Measurements from ENCODE around the gene PNKD. TPM values are rescaled to one million over a fixed set of nuclear protein-coding genes. Genes with fewer than 3 reads are reported as not detected.

The PNKD gene
- total and polyA plus RNA-seq, 10 of the 15 experiments (the other 5 are each of a cell fraction or from before 2014, with no cell fraction given), result 27.2 to 106 (median 61.3) TPM

DNA sequence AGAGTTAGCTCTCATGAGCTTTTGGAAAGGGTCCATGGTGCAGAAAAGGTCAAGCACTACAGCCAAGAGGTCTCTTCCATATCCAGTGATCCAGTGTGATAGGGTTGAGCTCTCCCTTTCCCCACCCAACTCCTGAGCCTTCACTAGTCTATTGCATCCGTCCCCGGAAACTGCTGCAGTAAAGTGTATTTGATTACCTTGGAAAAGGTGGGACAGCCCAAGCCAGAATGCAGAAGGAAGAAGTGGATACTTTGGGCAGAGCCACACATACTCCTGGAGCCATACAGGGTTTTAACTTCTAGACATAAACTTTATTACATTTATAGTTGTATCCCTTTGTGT, 3.6 kb downstream of the PNKD start:
- SMC1A ChIA-PET (ENCODE audit: uncharacterized antibody, unreplicated experiment), result interaction anchor here (1.1 to 7.6 kb wide), 7 partner anchors 14 to 120 kb away, joined by 4 to 194 read pairs (median 18); partner anchors contain the start of gene TMBIM1
- Histone ChIP-seq H2AFZ (ENCODE audit: control insufficient read depth, low read depth, low read length) (no peak overlapping the region), H3K4me2 (ENCODE audit: control insufficient read depth, insufficient read depth) (no peak overlapping the region), H3K27ac (ENCODE audit: control insufficient read depth, insufficient read depth) (no peak overlapping the region), H3K27me3 (replicated peaks in 1 of 2; ENCODE audit: control insufficient read depth in 2 of 2, insufficient read depth in 2 of 2, low read length in 1 of 2) (no peaks in the 10 kb centered on the region), H3K9me3 (replicated peaks; ENCODE audit: control insufficient read depth, insufficient read depth, low read length) (no peaks in the 10 kb centered on the region), H3K36me3 (ENCODE audit: control insufficient read depth in 2 of 2, insufficient read depth in 2 of 2, low read length in 1 of 2) (peaks cover 25 to 28% of the 10 kb centered on the region in 2 experiments), H3K4me1 (ENCODE audit: control insufficient read depth, insufficient read depth, low read length) (peaks cover 17% of the 10 kb centered on the region), H3K4me3 (no peak overlapping the region), H4K20me1 (ENCODE audit: control insufficient read depth, insufficient read depth) (no peaks in the 10 kb centered on the region), H3K9ac (ENCODE audit: control insufficient read depth, insufficient read depth, low read length) (no peak overlapping the region), H3K79me2 (ENCODE audit: control insufficient read depth, insufficient read depth, low read length) (peaks cover 19% of the 10 kb centered on the region)
- BruUV-seq (replicated peaks), result no TSS peak
- RAD21 ChIA-PET (ENCODE audit: unreplicated experiment), result interaction anchor here (0.7 to 7.3 kb wide), 11 partner anchors 11 to 386 kb away, joined by 3 to 141 read pairs (median 4); partner anchors contain the start of genes CATIP and TMBIM1
- POLR2A ChIA-PET, result interaction anchor here (1.0 to 6.8 kb wide), 4 partner anchors 12 to 123 kb away, joined by 3 to 84 read pairs (median 16); partner anchors contain the start of gene TMBIM1
- ATAC-seq, result no peak
- no peak for DNase-seq (ENCODE audit: low read depth, low spot score)
- WGBS (ENCODE audit: insufficient coverage, insufficient replicate concordance, low lambda C conversion rate, missing lambda C conversion rate), result 100% methylated on average over 2 of the region's 2 CpGs
- intact Hi-C loops (cut with micrococcal nuclease; ENCODE audit: unreplicated experiment), result loop anchor here (2.0 to 5.0 kb wide), 3 partner anchors 13 to 293 kb away; partner anchors contain the start of genes CNOT9 and USP37
- no peak for FAIRE-seq
- CTCF ChIA-PET, result interaction anchor here (1.4 to 7.0 kb wide), 8 partner anchors 11 to 242 kb away, joined by 3 to 154 read pairs (median 30); partner anchors contain the start of genes CATIP and TMBIM1
- in situ Hi-C loops (cut with MboI), result no loop called here
- no peak for TF ChIP-seq HSF1 (IDR thresholded peaks at IDR 0.05; ENCODE audit: low read depth, low read length)
- no peak for TF ChIP-seq CHD1 (IDR thresholded peaks at IDR 0.05; ENCODE audit: low read depth, low read length)
- TF ChIP-seq ATF7 (IDR thresholded peaks at IDR 0.05; ENCODE audit: low read depth), result no peak
- no peak for TF ChIP-seq RUNX3 (IDR thresholded peaks at IDR 0.05; ENCODE audit: low read length)
- TF ChIP-seq KLF5 (IDR thresholded peaks at IDR 0.05; ENCODE audit: partially characterized antibody), result no peak
- no peak for TF ChIP-seq PRDM15 (CRISPR knock-in tag; IDR thresholded peaks at IDR 0.05)
- no peak for TF ChIP-seq ASH2L (IDR thresholded peaks at IDR 0.05; ENCODE audit: borderline replicate concordance, low read depth)
- no peak for TF ChIP-seq FOS (IDR thresholded peaks at IDR 0.05; ENCODE audit: borderline replicate concordance, extremely low read depth, insufficient read length)
- no peak for TF ChIP-seq NR2F1 (conservative IDR thresholded peaks at IDR 0.05)
- no peak for TF ChIP-seq EP300 (IDR thresholded peaks at IDR 0.05; ENCODE audit: borderline replicate concordance in 1 of 2, control insufficient read depth in 1 of 2, low read depth in 2 of 2, low read length in 2 of 2)
- no peak for TF ChIP-seq ZNF687 (IDR thresholded peaks at IDR 0.05)
- no peak for TF ChIP-seq ELK1 (IDR thresholded peaks at IDR 0.05; ENCODE audit: low read depth, low read length)
- no peak for TF ChIP-seq MEF2B (IDR thresholded peaks at IDR 0.05; ENCODE audit: partially characterized antibody, poor library complexity, severe bottlenecking)
